BLaER1 treated with 17β-estradiol and CSF1 and Interleukin-3, amounts not matched to agents 10 nM and 100 nM (cell line): ENCODE data around the gene ELMO1.
A peak's percentile ranks its signal among the peaks of the same experiment; 100 is the strongest.

Experiments used
- H3K27ac ChIP-seq, 11 experiments: shearing (Covaris generic); formaldehyde crosslinking; 2 replicates each; pipeline ENCODE4 v1.8.1; 2022
- H3K27me3 ChIP-seq, 11 experiments: shearing (Covaris generic); formaldehyde crosslinking; 2 replicates each; pipeline ENCODE4 v1.8.1; 2022
- H3K36me3 ChIP-seq, 11 experiments: shearing (Covaris generic); formaldehyde crosslinking; 2 replicates each; pipeline ENCODE4 v1.8.1; 2022
- H3K4me1 ChIP-seq, 10 experiments: shearing (Covaris generic); formaldehyde crosslinking; 2 replicates each; pipeline ENCODE4 v1.8.1; 2022
- H3K4me2 ChIP-seq, 11 experiments: shearing (Covaris generic); formaldehyde crosslinking; 2 replicates each; pipeline ENCODE4 v1.8.1; 2022
- H3K4me3 ChIP-seq, 10 experiments: shearing (Covaris generic); formaldehyde crosslinking; 2 replicates each; pipeline ENCODE4 v1.8.1; 2022
- H3K9ac ChIP-seq, 11 experiments: shearing (Covaris generic); formaldehyde crosslinking; 2 replicates each; pipeline ENCODE4 v1.8.1; 2022
- H3K9me3 ChIP-seq, 11 experiments: shearing (Covaris generic); formaldehyde crosslinking; replicated peaks in 1 of 11; 2 replicates each; pipeline ENCODE4 v1.8.1; 2022
- H4K20me1 ChIP-seq, 11 experiments: shearing (Covaris generic); formaldehyde crosslinking; 2 replicates each; pipeline ENCODE4 v1.8.1; 2022
- Cebpa-rat ChIP-seq, 11 experiments: shearing (Covaris generic); IDR thresholded peaks; 2 replicates each; pipeline ENCODE4 v1.8.1; 2022

The ELMO1 gene

DNA sequence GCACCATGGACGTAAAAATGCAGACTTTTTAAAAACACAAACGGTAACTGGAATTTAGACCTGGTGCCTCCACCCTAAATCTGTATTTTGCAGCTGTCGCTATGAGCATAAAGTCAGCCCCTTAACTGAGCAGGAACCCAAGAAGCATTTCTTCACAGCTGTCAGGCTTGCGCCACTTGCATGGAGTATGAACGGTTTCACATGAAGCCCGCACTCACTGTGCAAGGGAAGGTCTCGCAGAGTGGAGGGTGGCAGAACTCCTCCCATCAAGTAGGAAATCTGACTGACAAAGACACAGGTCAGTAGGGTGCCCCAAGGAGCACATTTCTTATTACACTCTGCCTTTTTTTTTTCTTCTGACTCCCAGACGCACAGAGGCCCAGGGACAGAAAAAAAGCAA is 58.5 kb downstream of the ELMO1 start:
- Histone ChIP-seq H3K9ac (no peak overlapping the region), H4K20me1 (peaks cover 0 to 27% (median 0%) of the 10 kb centered on the region in 11 experiments; a peak in 4 of 22 replicates)

DNA sequence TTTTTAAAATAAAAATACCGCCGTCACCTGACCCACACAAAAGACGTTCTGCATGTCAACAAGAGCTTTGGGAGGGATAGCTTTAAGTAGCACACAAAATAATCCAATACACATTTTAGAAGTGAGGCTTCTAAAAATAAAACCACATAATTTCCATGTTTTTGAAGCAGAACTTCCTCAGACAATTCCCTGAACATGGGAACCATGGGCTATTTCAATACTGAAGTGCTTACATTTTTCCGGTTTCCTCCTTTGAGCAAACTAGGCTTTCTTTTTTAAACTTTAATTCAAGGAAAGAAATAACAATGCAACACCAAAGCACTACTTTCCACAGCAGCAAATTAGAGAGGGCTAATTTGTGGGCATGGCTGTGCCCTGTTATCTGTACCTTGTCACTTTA is 59.9 kb downstream of the ELMO1 start:
- Histone ChIP-seq H3K4me2 (peak overlapping the region in 2 of 11 experiments; percentile 30 to 45; a peak in 3 of 22 replicates), H3K27me3 (no peaks in the 10 kb centered on the region), H3K27ac (no peak overlapping the region), H4K20me1 (peaks cover 0 to 28% (median 0%) of the 10 kb centered on the region in 11 experiments; a peak in 4 of 22 replicates), H3K36me3 (no peaks in the 10 kb centered on the region), H3K4me3 (no peak overlapping the region), H3K4me1 (peaks cover 25 to 60% (median 28%) of the 10 kb centered on the region in 10 experiments), H3K9me3 (no peaks in the 10 kb centered on the region; a peak in 1 of 22 replicates), H3K9ac (no peak overlapping the region)
- no peak for TF ChIP-seq Cebpa-rat (IDR thresholded peaks at IDR 0.05)

More for the DNA sequence above, 58.5 kb downstream of the ELMO1 start:
- Histone ChIP-seq H3K4me1 (peaks cover 25 to 63% (median 28%) of the 10 kb centered on the region in 10 experiments), H3K27ac (no peak overlapping the region), H3K4me3 (no peak overlapping the region), H3K36me3 (no peaks in the 10 kb centered on the region), H3K27me3 (no peaks in the 10 kb centered on the region), H3K4me2 (0 out of 22 replicates have a peak overlapping the region, but pooled peaks of 2 of the 11 experiments have one; percentile 10 to 89), H3K9me3 (no peaks in the 10 kb centered on the region; a peak in 1 of 22 replicates)
- TF ChIP-seq Cebpa-rat (IDR thresholded peaks at IDR 0.05) = no peak

DNA sequence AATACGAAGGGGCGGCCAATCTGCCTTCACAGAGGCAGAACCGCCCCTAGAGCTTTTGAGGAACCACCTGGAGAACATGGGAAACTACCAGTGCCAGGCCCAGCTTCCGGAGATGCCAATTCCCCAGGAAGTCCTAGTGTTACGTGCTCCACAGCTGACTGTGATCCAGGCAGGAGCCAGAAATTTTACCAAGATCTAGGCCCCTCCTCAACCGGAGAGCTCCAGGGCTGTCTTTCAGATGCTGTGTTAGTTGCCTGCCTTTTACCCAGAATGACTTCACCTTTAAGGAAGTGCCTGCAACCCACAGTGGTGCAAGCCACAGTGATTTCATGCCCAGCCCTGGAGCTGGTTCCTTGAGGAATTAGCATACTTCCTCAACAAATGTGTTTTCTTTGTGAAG is 62.9 kb downstream of the ELMO1 start:
- Histone ChIP-seq H3K4me1 (peaks cover 8 to 31% (median 13%) of the 10 kb centered on the region in 10 experiments), H3K36me3 (no peaks in the 10 kb centered on the region), H3K9ac (no peak overlapping the region), H4K20me1 (peaks cover 0 to 28% (median 0%) of the 10 kb centered on the region in 11 experiments; a peak in 4 of 22 replicates), H3K4me3 (no peak overlapping the region), H3K27ac (0 out of 22 replicates have a peak overlapping the region, but pooled peaks of 1 of the 11 experiments have one; percentile 1), H3K9me3 (no peaks in the 10 kb centered on the region), H3K27me3 (no peaks in the 10 kb centered on the region), H3K4me2 (peak overlapping the region; percentile 14 to 69 (median 46); a peak in 20 of 22 replicates)
- no peak for TF ChIP-seq Cebpa-rat (IDR thresholded peaks at IDR 0.05)

DNA sequence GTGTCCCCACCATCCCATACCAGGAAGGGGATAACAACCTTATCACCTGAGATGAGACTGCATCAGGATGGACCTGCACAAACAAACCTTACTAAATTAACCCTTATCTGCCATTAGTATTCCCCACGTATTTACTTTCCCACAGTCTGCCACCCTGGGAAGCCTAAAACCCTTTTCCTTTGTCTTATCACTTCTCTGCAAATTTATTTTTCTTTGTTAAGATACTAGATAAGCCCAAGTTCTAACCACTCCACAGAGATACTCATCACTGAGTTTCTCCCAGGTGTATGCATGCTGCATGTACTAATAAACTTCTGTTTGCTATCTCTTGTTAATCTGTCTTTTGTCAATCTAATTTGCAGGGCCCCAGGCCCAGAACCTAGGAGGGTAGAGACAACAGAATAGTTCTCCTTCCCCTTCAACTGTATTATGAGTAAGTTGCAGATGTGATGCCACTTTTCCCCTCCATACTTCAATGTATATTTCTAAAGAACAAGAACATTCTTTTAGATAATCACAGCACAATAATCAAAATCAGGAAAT is 66.0 kb downstream of the ELMO1 start:
- Histone ChIP-seq H3K27me3 (no peaks in the 10 kb centered on the region), H3K36me3 (peaks cover 0 to 5% (median under 1%) of the 10 kb centered on the region in 11 experiments; a peak in 6 of 22 replicates), H3K27ac (no peak overlapping the region), H3K4me1 (peaks cover 8 to 18% (median 11%) of the 10 kb centered on the region in 10 experiments; a peak in 19 of 20 replicates), H3K4me2 (no peak overlapping the region), H4K20me1 (peaks cover 0 to 22% (median 0%) of the 10 kb centered on the region in 11 experiments; a peak in 3 of 22 replicates), H3K9me3 (peaks cover 6 to 20% (median 12%) of the 10 kb centered on the region in 11 experiments), H3K4me3 (no peak overlapping the region), H3K9ac (no peak overlapping the region)
- TF ChIP-seq Cebpa-rat (IDR thresholded peaks at IDR 0.05) = no peak

DNA sequence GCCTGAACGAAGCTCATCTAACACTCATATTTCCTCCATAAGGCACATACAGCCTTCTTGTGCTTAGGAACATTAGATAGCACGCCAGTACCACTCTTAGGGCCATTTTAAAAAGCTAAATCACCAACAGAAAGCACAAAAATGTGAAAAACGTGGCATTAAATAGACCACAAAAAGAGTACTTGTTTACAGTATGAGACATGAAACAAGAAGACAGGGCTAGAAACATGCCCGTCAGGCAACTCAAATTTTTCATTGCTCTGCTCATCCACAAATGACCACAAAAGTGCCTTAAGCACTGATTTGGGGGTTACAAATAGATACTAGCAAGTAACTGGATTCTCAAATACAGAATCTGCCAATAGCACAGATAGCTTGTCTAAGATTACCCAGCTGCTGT is 67.8 kb downstream of the ELMO1 start:
- Histone ChIP-seq H4K20me1 (peaks cover 0 to 8% (median 0%) of the 10 kb centered on the region in 11 experiments; a peak in 2 of 22 replicates), H3K4me2 (no peak overlapping the region), H3K36me3 (peaks cover 3 to 22% (median 15%) of the 10 kb centered on the region in 11 experiments; a peak in 15 of 22 replicates), H3K9ac (no peak overlapping the region), H3K4me1 (peaks cover 4 to 8% (median 6%) of the 10 kb centered on the region in 10 experiments; a peak in 19 of 20 replicates), H3K9me3 (peaks cover 24 to 37% (median 30%) of the 10 kb centered on the region in 11 experiments), H3K27me3 (no peaks in the 10 kb centered on the region), H3K27ac (no peak overlapping the region), H3K4me3 (no peak overlapping the region)
- no peak for TF ChIP-seq Cebpa-rat (IDR thresholded peaks at IDR 0.05)

DNA sequence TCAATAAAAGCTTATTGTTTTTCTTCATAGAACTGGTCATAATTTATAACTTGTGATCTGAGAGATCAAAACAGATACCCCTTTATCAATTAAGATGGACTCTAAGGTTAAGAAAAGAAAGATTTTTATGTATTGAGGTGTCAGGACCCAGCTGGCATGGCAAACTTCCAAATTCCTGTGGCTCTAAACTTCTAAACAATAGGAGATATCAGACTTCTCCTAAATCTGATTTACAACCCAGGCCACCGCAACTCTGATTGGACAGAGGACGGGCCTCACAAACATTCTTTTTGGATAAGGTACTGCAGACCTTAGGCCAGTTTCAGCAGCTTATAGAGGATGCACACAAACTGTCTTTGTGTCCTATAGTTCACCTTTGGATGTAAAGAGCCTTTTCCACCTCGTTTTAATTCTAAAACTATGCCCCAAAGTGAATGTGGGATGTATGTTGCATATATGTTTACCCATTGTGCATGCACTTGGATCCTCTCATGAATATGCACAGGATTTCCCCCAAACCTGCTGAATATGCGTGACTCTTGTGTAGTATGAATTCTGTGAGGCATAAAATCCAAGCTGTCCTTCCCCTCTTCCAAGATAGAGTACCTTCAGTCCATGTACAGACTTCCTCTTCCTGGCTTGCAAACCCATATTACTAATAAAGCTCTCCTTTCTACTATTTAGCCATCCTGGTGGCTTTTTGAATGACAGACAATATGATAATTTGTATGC is 69.0 kb downstream of the ELMO1 start:
- Histone ChIP-seq H3K27ac (no peak overlapping the region), H3K4me1 (no peaks in the 10 kb centered on the region), H3K27me3 (no peaks in the 10 kb centered on the region), H3K9me3 (peaks cover 34 to 49% (median 41%) of the 10 kb centered on the region in 11 experiments), H3K4me3 (no peak overlapping the region), H3K36me3 (peaks cover 7 to 33% (median 23%) of the 10 kb centered on the region in 11 experiments; a peak in 18 of 22 replicates), H4K20me1 (no peaks in the 10 kb centered on the region), H3K9ac (no peak overlapping the region), H3K4me2 (no peak overlapping the region)
- no peak for TF ChIP-seq Cebpa-rat (IDR thresholded peaks at IDR 0.05)

DNA sequence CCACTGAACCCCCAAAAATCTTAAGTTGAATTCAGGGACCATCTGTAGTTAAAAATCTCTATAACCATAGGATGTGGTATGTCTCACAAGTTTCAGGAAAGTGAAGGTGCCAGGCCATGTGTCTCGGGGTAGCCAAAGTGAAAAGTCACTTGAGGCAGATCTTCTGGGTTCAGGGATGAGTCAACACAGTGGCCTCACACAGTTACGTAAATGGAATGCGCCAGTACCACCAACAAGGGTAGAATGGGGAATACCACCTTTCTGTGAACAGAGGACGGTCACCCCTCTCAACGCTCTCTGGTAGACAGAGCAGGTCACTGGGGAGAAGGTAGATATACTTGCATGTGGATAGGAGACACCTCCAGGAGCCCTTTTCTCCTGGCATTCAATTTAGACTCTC is 71.4 kb downstream of the ELMO1 start:
- Histone ChIP-seq H3K4me2 (no peak overlapping the region), H3K9me3 (peaks cover 34 to 53% (median 41%) of the 10 kb centered on the region in 11 experiments), H3K4me3 (no peak overlapping the region), H3K4me1 (no peaks in the 10 kb centered on the region), H3K36me3 (peaks cover 7 to 33% (median 23%) of the 10 kb centered on the region in 11 experiments; a peak in 18 of 22 replicates), H3K27me3 (no peaks in the 10 kb centered on the region), H4K20me1 (no peaks in the 10 kb centered on the region), H3K27ac (no peak overlapping the region), H3K9ac (no peak overlapping the region)
- TF ChIP-seq Cebpa-rat (IDR thresholded peaks at IDR 0.05) = no peak

DNA sequence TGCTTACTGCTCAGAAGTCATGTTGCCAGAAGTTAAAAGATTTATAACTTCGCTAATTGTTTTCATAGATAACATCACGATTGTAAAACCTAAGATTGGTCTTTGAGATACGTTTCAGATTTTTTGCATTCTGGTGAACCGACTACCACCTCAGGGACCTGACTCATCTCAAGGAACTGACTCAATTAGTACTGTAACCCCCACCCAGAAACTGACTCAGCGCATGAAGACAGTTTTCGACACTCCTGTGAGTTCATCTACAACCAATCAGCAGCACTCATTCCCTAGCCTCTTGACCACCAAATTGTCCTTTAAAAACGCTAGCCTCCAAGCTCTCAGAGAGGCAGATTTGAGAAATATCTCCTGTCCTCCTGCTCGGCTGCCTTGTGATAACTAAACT is 72.3 kb downstream of the ELMO1 start:
- no peak overlapping the region for H3K9ac ChIP-seq
- TF ChIP-seq Cebpa-rat (IDR thresholded peaks at IDR 0.05) = no peak
- 0 out of 22 replicates have a peak, but pooled peaks cover 0 to 3% (median 0%) of the 10 kb centered on the region in 11 experiments for H4K20me1 ChIP-seq

DNA sequence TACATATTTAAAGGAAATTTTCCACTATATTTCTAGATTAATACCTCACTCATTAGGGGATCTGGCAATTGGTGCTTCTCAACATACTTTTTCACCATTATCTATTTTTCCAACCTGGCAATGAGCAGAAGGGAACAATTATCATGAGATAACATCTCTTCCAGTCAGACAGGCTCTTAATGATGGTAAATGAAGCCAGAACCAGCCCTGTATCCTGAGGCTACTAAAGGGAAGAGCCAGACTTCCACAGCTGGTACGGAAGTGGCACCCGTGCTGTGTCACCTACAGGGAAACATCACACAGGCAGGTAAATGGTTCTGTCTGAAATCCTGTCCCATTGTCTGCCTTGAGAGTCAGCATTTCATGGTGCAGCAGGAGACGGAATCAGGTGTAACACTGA is 75.9 kb downstream of the ELMO1 start:
- H3K9ac ChIP-seq = no peak overlapping the region
- H3K27ac ChIP-seq = no peak overlapping the region
- peaks cover 7 to 30% (median 20%) of the 10 kb centered on the region in 11 experiments; a peak in 18 of 22 replicates for H3K36me3 ChIP-seq
- no peak overlapping the region for H3K4me3 ChIP-seq
- H3K9me3 ChIP-seq = peaks cover 28 to 39% (median 31%) of the 10 kb centered on the region in 11 experiments
- H3K4me2 ChIP-seq = no peak overlapping the region
- no peaks in the 10 kb centered on the region for H3K4me1 ChIP-seq
- peaks cover 0 to 11% (median 0%) of the 10 kb centered on the region in 11 experiments; a peak in 2 of 22 replicates for H4K20me1 ChIP-seq
- TF ChIP-seq Cebpa-rat (IDR thresholded peaks at IDR 0.05) = no peak
- no peaks in the 10 kb centered on the region for H3K27me3 ChIP-seq

More for the DNA sequence above, 72.3 kb downstream of the ELMO1 start:
- peaks cover 7 to 33% (median 23%) of the 10 kb centered on the region in 11 experiments; a peak in 18 of 22 replicates for H3K36me3 ChIP-seq
- H3K27me3 ChIP-seq = no peaks in the 10 kb centered on the region
- H3K4me2 ChIP-seq = no peak overlapping the region
- peaks cover 34 to 53% (median 41%) of the 10 kb centered on the region in 11 experiments for H3K9me3 ChIP-seq
- no peak overlapping the region; a peak in 1 of 20 replicates for H3K4me3 ChIP-seq
- no peak overlapping the region for H3K27ac ChIP-seq
- no peaks in the 10 kb centered on the region for H3K4me1 ChIP-seq
